NT2/D1 (cell line): ENCODE results near the gene NME9.

ENCODE experiments used
- SUZ12 ChIP-seq: IDR thresholded peaks from 2 replicates; pipeline ENCODE4 v1.6.1; 2011; ENCODE audit not compliant: insufficient read length, insufficient read depth; ENCODE audit errors: extremely low read depth
- YY1 ChIP-seq: IDR thresholded peaks from 2 replicates; pipeline ENCODE4 v1.6.1; 2011; ENCODE audit not compliant: insufficient read length, insufficient read depth
- ZNF274 ChIP-seq: IDR thresholded peaks from 2 replicates; pipeline ENCODE4 v1.6.1; 2011; ENCODE audit warnings: mild to moderate bottlenecking, low read depth, low read length

DNA sequence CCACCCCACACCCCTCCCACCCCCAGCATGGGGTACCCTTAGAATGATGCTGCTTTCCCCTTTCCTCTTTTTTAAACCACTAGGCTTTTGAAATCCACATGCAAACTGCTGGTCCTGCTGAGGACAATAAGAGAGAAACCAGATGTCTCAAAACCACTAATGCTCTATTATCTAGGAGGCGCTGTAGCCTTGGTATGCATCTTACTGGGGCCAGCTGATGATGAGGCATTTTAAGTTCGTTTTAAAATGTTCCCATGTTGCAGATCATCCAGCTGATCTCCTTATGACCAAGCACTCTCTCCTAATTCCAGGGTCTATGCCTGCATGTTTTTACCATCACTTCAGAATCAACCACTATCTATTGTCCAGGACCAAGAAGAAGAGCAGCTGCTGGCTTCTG is 1.3 kb downstream of the NME9 start:
- TF ChIP-seq ZNF274 (no peak), YY1 (no peak), SUZ12 (no peak)
